GM10847 (cell line): Measurements from ENCODE around the gene TIMP2.

Source experiments
- POLR2A ChIP-seq: IDR thresholded peaks from 2 replicates; pipeline ENCODE4 v1.6.1; 2011; ENCODE audit not compliant: insufficient read length; ENCODE audit errors: extremely low read depth

Gene TIMP2

DNA sequence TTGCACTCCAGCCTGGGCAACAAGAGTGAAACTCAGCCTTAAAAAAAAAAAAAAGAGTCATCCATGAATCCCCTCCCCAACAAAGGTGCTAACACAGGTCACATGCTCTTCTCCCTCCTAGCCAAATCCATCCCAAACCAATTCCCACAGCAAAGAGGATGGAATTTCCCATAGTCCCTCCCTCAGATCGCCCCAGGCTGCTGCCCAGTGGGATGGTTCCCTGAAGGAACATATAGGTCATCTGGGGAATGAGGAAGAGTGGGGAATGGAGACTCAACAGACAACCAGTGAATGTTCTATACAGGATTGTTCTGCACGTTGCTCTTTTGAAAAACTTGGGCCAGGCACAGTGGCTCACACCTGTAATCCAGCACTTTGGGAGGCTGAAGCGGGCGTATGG, 36.4 kb upstream of the TIMP2 start:
- no peak for TF ChIP-seq POLR2A

DNA sequence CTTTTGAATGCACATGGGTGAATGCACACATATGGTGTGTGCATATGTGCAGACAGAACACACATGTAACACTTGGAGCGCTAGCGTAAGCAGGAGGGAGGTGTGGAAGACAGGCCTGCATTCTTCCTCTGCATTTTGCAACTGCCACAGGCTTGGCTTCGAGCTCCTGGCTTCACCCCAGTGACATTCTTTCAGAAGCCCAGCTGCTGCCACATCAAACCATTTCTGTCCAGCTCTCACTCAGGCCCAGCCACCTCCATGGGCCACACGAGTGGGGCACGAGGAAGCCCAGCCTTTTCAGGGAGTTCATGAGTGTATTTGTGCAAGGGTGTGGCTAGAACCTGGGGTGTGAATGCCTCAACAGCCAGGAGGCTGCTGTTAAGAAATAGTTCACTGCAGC, 35.7 kb upstream of the TIMP2 start:
- no peak for TF ChIP-seq POLR2A

DNA sequence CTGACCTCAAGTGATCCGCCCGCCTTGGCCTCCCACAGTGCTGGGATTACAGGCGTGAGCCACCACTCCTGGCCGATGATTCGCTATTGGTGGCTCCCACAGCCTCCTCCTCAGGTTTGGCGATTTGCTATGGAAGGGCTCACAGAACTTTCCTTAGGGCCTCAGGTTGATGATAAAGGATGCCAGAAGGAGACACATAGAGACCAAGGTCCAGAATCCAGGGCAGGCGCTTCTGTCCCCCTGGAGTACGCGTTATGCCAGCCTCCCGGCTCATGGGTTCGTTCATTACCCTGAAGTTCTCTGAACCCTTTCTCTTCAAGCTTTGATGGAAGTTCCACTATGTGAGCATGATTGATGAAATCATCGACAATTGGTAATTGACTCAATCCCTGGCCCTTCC, 34.6 kb upstream of the TIMP2 start:
- no peak for TF ChIP-seq POLR2A

DNA sequence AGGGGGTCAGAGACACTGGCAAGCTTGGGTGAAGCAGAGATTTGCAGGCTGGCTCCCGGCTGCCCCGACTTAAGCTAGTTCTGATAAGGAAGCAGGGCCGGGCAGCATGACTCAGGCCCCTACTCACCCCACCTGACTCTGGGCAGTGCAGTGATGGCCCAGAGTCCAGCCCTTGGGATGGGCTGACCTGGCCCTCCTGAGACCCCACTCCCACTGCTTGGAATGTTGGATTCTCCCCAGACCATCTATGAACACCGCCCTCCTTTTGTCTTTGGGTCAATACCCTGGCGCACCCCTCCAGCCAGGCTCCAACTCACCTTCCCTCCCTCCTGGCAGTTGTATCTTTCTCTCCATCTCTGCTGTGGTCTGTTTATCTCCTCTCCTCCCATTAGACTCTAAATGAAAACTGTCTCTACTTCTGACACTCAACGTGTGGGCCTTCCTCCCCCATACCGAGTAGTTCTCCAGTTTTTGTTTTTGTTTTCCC, 33.5 kb upstream of the TIMP2 start:
- TF ChIP-seq POLR2A, result no peak

DNA sequence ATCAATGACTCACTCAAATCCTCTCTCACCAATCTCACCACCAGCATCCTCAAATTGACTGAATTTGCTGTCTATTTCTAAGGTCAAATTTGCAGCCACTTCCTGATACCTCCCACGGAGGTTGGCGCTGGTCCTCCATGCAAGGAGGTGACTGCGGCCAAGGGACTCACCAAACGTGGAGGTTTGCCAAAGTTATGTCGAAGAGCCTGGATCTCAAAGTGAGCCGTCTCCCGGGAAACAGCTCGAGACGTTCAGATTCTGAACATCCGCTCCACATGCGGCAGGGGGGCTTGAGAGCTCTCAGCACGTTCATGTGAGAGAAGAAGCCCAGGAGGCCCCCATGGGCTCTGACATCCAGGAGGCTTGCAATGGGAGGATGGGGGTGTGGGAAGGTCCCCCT, 31.9 kb upstream of the TIMP2 start:
- TF ChIP-seq POLR2A, result no peak

DNA sequence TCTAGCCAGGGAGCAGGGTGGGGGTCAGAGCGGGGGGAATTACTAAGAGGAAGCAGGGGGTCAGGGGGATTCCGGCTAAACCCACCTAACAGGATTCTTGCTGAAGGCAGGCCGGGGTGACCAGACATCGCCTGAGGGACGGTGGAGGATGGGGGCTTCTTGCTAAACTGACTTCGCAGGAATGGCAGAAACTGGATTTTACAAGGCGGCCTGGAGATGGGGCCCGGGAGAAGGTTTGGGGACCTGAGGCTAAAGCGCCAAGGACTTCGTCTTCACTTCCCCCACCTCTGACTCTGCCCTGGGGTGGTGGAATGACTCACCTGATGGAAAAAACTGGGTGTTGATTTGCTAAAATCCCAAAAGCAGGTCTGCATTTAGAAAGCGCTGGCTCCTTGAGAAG, 31.1 kb upstream of the TIMP2 start:
- no peak for TF ChIP-seq POLR2A

DNA sequence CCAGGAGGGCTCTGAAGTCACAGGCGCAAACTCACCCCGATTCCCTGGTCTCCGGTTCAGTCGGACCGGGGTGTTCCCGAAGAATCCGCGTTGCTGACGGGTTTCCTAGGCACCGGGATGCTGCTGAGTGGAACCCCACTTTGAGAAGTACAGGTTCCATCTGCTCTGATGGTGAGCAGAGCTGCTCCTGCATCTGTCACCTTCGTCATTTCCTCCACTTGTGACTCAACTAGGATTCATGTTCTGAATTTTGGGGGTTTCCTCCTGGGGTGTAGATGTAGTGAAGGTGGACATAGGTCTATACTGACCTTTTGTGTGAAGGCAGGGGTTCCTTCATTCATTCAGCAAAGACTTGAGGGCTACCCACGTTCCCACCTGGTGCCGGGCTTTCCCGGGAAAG, 29.5 kb upstream of the TIMP2 start:
- no peak for TF ChIP-seq POLR2A

DNA sequence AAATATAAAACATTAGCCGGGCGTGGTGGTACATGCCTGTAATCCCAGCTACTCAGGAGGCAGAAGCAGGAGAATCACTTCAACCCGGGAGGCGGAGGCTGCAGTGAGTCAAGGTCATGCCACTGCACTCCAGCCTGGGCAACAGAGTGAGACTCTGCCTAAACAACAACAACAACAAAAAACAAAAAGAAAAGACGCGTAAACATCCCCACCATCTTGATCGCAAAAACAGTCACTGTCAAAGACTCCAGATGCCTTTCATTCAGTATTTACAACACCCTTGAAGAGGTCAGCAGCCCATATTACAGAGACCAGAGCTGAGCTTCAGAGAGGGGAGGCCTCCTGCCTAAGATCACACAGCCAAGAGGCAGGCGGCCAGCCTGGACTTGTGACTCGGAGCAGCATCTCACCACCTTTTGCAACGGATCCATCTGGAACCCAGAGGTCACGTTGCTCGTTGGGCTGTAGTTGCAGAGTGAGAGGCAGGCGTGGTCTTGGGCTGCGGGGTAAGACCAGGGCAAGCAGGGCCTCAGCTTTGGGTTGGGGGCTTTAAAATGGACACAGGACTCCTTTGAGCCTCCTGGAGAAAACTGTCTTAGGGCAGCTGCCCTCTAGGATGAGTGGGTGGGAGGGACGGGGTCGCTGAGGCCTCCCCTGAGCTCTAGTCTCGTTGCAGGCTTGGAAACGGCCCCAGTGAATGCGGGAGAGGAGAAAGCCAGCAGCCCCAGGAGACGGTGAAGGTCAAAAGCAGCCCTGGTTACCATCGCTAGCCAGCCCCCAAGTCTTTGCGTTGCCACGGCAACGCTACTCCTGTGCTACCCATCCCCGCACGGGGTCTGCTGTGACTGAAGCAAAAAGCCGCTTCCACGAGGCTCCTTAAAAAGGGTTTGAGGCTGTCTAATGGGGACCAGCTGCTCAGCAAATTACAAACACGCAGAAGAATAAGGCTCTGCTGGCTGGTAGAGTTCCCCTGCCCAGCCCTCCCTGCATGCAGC, 28.5 kb upstream of the TIMP2 start:
- TF ChIP-seq POLR2A, result no peak

DNA sequence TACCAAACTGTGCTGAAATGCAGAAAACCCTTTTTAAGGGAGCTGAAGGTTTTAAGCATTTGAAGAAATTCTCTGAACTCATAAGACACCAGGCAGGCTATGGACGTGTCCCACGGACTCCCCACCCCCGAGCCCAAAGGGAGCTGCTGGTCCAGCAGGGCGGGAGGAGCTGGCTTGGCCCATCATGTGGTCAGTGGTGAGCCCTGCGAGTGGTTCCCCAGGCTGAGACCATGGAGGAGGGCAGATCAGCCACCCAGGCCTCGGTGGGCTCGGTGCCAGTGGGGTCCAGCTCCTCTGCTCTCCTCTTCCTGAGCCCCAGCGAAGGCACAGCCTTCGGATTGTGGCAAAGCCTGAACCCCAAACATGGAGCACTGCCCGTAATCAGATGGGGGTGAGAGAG, 27.5 kb upstream of the TIMP2 start:
- no peak for TF ChIP-seq POLR2A

DNA sequence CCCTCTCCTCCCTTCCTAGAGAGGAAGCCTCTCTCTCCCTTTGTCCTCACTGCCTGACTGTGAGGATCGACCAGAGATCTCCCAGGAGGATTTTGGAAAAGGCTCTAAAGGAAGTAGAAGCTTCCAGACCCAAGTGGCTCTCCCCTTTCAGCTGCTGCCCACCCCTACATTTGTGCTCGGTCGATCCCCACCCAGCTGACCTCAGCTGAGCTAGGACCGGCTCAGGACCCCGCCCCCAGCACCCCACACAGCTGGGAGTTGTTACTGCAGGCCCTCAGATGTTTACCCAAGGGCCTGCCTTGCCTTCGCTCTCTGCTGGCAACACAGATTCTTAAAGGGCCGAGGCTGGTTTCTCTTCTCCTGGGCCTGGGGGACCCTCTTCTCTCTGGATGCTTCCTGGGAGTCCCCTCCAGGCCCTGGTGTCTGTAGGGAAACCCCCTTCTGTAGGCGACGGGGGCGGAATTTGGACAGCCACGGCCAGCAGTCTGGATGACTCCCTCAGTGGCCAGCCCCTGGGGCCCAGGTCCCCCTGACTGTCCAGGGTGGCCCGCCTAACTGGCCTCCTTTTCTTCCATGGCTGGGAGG, 26.9 kb upstream of the TIMP2 start:
- TF ChIP-seq POLR2A, result no peak

DNA sequence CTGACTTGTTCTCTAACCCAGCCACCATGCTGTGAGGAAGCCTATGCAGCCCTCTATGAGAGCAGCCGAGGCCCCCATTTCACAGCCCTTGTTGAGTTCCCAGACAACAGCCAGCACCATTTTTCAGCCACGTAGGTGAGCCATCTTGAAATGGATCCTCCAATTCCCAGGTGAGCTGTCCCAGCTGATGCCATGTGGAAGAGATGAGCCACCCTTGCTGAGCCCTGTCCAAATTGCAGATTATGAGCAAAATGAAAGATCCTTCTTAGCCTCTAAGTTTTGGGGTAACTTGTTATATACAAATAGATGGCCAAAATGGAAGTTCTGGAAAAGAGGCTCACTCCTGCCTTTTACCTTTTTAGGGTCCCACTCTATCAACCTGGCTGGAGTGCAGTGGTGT, 25.7 kb upstream of the TIMP2 start:
- TF ChIP-seq POLR2A, result no peak

DNA sequence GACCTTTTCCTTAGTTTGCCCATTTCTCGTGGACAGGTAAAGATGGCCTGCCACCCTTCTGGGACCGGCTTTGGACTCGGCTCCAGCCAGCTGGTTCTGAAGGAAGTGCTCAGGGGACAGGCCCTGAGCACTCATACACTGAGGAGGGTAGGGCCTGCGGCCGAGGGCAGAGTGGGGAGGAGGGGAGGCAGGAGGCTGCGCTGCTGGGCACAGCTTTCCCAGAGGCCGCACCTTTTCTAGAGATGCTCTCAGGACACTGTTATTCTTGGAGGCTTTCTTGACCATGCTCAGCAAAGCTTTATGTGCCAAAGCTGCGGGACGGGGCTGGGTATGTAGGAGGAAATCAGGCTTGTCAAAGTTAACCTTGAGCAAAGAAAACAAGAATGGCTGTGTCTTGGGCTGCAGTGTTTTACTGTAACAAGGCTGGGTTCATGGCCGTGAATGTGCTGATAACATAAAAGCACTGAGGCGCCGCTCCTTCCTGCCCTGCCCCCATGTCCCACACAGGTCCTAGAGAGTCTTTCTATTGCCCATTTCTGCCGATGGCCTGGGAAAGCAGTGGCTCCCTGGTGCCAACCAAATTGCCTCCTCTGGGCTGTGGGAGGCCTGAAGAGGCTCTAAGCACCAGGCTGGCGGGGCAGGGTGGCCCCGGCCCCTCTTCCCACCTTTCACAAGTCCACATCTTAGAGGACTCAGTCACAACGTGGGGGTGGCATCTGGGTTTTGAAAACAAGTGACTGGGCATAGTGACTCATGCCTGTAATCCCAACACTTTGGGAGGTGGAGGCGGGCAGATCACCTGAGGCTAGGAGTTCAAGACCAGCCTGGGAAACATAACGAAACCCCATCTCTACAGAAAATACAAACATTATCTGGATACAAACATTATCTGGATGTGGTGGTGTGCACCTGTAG, 22.3 kb upstream of the TIMP2 start:
- no peak for TF ChIP-seq POLR2A

DNA sequence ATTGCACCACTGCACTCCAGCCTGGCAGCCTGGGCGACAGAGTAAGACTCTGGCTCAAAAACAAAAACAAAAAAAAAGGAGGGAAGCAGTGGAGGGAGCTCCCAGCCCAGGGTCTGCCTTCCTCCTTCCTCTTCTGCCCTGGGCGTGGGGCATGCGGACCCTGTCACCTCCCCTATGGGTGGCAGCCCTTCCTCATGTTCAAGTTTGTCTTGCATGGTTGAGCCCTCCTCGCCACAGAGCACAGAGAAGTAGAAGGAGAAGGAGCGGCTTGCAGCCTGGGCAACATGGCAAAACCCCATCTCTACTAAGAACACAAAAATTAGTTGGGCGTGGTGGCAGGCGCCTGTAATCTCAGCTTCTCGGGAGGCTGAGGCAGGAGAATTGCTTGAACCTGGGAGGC, 21.4 kb upstream of the TIMP2 start:
- TF ChIP-seq POLR2A, result no peak

DNA sequence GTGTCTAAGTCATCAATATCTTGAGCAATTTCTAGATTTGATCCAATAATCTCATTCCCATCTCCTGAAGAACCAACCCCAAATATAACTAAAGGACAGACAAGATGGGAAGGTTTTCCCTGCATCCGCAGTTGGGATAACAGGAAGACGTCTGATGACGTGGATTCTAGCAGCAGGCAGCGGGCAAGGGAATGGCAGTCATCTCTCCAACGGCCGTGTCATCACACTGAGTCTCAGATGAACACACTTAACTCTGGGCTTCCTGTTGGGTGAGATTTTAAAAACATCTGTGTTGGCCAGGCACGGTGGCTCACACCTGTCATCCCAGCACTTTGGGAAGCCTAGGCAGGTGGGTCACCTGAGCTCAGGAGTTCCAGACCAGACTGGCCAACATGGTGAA, 20.9 kb upstream of the TIMP2 start:
- TF ChIP-seq POLR2A, result no peak

DNA sequence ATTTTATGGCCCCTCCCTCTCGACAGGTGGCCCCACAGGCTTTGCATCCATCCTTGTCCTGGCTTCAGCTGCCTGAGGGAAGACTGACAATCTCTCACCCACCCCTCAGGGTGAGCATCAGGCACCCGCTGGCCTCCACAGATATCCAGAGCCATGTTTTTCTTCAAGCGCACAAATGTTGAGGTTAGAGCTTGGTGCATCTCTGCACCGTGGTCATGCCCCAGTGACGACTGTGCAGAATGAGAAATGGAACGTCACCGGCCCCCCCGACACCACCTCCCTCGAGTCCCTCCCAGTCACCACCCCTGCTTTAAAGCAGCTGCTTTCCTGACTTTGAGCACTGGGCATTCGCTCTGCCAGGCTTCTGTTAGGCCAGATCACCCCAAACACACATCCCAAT, 19.8 kb upstream of the TIMP2 start:
- TF ChIP-seq POLR2A, result no peak
